Measurements from ENCODE around the gene HTR3A. TPM values are rescaled to one million over a fixed set of nuclear protein-coding genes. Genes with fewer than 3 reads are reported as not detected.

The HTR3A gene
- total and polyA plus RNA-seq, 2 of the 13 experiments (the other 11 are each of a cell fraction or from before 2014, with no cell fraction given), result not detected

GRCh38 chr11:113980785-113981184 is 5.9 kb downstream of the HTR3A start:
- Histone ChIP-seq H2AFZ (ENCODE audit: low read length) (no peak overlapping the region), H3K4me3 (replicated peaks in 1 of 3; ENCODE audit: insufficient read depth in 1 of 3, low read depth in 2 of 3, low read length in 3 of 3) (no peak overlapping the region), H3K79me2 (ENCODE audit: insufficient read depth, low read length) (no peaks in the 10 kb centered on the region), H3K4me2 (ENCODE audit: low read depth, low read length) (no peak overlapping the region), H3K36me3 (replicated peaks in 1 of 2; ENCODE audit: control insufficient read depth in 1 of 2, insufficient read depth in 2 of 2, low read length in 2 of 2) (no peaks in the 10 kb centered on the region), H4K20me1 (ENCODE audit: insufficient read depth, low read length) (no peaks in the 10 kb centered on the region), H3K27ac (ENCODE audit: extremely low read length, insufficient read depth, low read length) (no peak overlapping the region), H3K4me1 (ENCODE audit: insufficient read depth, low read length) (no peaks in the 10 kb centered on the region), H3K27me3 (ENCODE audit: control insufficient read depth in 1 of 2, insufficient read depth in 2 of 2, low read length in 2 of 2) (peaks cover 6 to 76% of the 10 kb centered on the region in 2 experiments), H3K9me3 (ENCODE audit: low read length) (no peaks in the 10 kb centered on the region), H3K9ac (ENCODE audit: insufficient read depth, low read depth, low read length) (no peak overlapping the region)
- 42% methylated on average over 3 of the region's 6 CpGs for WGBS (ENCODE audit: low lambda C conversion rate)
- in situ Hi-C loops (cut with HindIII; ENCODE audit: extremely low pct_ligation_motif_present, low pct_unique_long_range_greater_than_20kb) (no loop called here), intact Hi-C loops (cut with micrococcal nuclease; ENCODE audit: unreplicated experiment) (no loop called here)
- DNase-seq (ENCODE audit: low spot score) (no peak), ATAC-seq (no peak), FAIRE-seq (no peak)
- BruUV-seq (replicated peaks), result no TSS peak
- TF ChIP-seq, protein P1, sequence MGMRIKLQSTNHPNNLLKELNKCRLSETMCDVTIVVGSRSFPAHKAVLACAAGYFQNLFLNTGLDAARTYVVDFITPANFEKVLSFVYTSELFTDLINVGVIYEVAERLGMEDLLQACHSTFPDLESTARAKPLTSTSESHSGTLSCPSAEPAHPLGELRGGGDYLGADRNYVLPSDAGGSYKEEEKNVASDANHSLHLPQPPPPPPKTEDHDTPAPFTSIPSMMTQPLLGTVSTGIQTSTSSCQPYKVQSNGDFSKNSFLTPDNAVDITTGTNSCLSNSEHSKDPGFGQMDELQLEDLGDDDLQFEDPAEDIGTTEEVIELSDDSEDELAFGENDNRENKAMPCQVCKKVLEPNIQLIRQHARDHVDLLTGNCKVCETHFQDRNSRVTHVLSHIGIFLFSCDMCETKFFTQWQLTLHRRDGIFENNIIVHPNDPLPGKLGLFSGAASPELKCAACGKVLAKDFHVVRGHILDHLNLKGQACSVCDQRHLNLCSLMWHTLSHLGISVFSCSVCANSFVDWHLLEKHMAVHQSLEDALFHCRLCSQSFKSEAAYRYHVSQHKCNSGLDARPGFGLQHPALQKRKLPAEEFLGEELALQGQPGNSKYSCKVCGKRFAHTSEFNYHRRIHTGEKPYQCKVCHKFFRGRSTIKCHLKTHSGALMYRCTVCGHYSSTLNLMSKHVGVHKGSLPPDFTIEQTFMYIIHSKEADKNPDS (CRISPR knock-in tag; IDR thresholded peaks at IDR 0.05), result no peak
- TF ChIP-seq NFIB (CRISPR knock-in tag; IDR thresholded peaks at IDR 0.05; ENCODE audit: borderline replicate concordance) (no peak), EEA1 (CRISPR knock-in tag; IDR thresholded peaks at IDR 0.05; ENCODE audit: borderline replicate concordance) (no peak), AGO2 (optimal IDR thresholded peaks at IDR 0.05; ENCODE audit: low read depth, low read length) (no peak), HNF4A (CRISPR knock-in tag; IDR thresholded peaks at IDR 0.05) (no peak), THAP11 (CRISPR knock-in tag; IDR thresholded peaks at IDR 0.05) (no peak), ATF6 (CRISPR knock-in tag; conservative IDR thresholded peaks at IDR 0.05) (no peak), ZSCAN21 (CRISPR knock-in tag; IDR thresholded peaks at IDR 0.05; ENCODE audit: borderline replicate concordance) (no peak), TEAD2 (CRISPR knock-in tag; IDR thresholded peaks at IDR 0.05) (no peak)
- POLR2A ChIA-PET, result no interaction called here
- CTCF ChIA-PET (ENCODE audit: low intra/inter-chr PET ratio, low total read pairs), result no interaction called here

Data from HepG2 (cell line).